Type B pancreatic cell (in vitro differentiated cells): ENCODE data around the gene PCNT. TPM values are rescaled to one million over a fixed set of nuclear protein-coding genes. Genes with fewer than 3 reads are reported as not detected.

Source experiments
- DNase-seq: peaks from one replicate; pipeline ENCODE4 v3.0.0; 2021; ENCODE audit warnings: mixed read lengths; ENCODE audit not compliant: unreplicated experiment; ENCODE audit errors: extremely low spot score
- H3K27ac Mint-ChIP-seq: 2 replicates; pipeline ENCODE4 v1.8.0; 2021; ENCODE audit warnings: mild to moderate bottlenecking, mixed read lengths
- H3K27me3 Mint-ChIP-seq: 2 replicates; pipeline ENCODE4 v1.8.0; 2021; ENCODE audit warnings: mixed read lengths
- H3K36me3 Mint-ChIP-seq: 2 replicates; pipeline ENCODE4 v1.8.0; 2021; ENCODE audit warnings: mixed read lengths
- H3K4me1 Mint-ChIP-seq: one replicate; pipeline ENCODE4 v1.8.0; 2021; ENCODE audit warnings: mixed read lengths; ENCODE audit not compliant: unreplicated experiment
- H3K4me3 Mint-ChIP-seq: 2 replicates; pipeline ENCODE4 v1.8.0; 2021; ENCODE audit warnings: mild to moderate bottlenecking, mixed read lengths
- H3K9me3 Mint-ChIP-seq: 2 replicates; pipeline ENCODE4 v1.8.0; 2021; ENCODE audit warnings: mixed read lengths
- CTCF ChIP-seq: fragments of 200-600 bp; sonication (generic); conservative IDR thresholded peaks from 2 replicates; pipeline ENCODE4 v1.5.0; 2021; ENCODE audit warnings: antibody characterized with exemption, mild to moderate bottlenecking
- total RNA-seq: library from RNA; stranded (reverse); gene quantifications from 2 replicates; pipeline ENCODE4 v1.2.1, GENCODE V29; 2021; ENCODE audit warnings: low replicate concordance

The PCNT gene
- total RNA-seq, 1 donor from 2014 or later, result 50.3 TPM

GRCh38 chr21:46489800-46490199, 165.8 kb downstream of the PCNT start:
- no peak overlapping the region for H3K27ac Mint-ChIP-seq
- H3K27me3 Mint-ChIP-seq, result no peaks in the 10 kb centered on the region
- H3K4me1 Mint-ChIP-seq, result peaks cover 13% of the 10 kb centered on the region
- H3K4me3 Mint-ChIP-seq, result no peak overlapping the region
- H3K36me3 Mint-ChIP-seq, result peaks cover 31% of the 10 kb centered on the region
- no peak for TF ChIP-seq CTCF
- H3K9me3 Mint-ChIP-seq, result no peaks in the 10 kb centered on the region
- DNase-seq, result no peak

- TF ChIP-seq CTCF, result no peak
- H3K27ac Mint-ChIP-seq, result no peak overlapping the region
- peaks cover 5% of the 10 kb centered on the region for H3K4me1 Mint-ChIP-seq
- DNase-seq, result no peak
- no peaks in the 10 kb centered on the region for H3K9me3 Mint-ChIP-seq
- no peaks in the 10 kb centered on the region for H3K27me3 Mint-ChIP-seq
- H3K36me3 Mint-ChIP-seq, result peaks cover 26% of the 10 kb centered on the region
- H3K4me3 Mint-ChIP-seq, result no peak overlapping the region
These were observed 167.6 kb downstream of the PCNT start for GRCh38 chr21:46491553-46491952.

- no peaks in the 10 kb centered on the region for H3K9me3 Mint-ChIP-seq
- DNase-seq, result no peak
- peaks cover 26% of the 10 kb centered on the region for H3K36me3 Mint-ChIP-seq
- no peak for TF ChIP-seq CTCF
- H3K4me1 Mint-ChIP-seq, result no peaks in the 10 kb centered on the region
- no peak overlapping the region for H3K27ac Mint-ChIP-seq
- no peaks in the 10 kb centered on the region for H3K27me3 Mint-ChIP-seq
- H3K4me3 Mint-ChIP-seq, result no peak overlapping the region
These were observed 168.9 kb downstream of the PCNT start for GRCh38 chr21:46492851-46493250.

GRCh38 chr21:46493828-46494227, 169.9 kb downstream of the PCNT start:
- H3K9me3 Mint-ChIP-seq, result no peaks in the 10 kb centered on the region
- H3K36me3 Mint-ChIP-seq, result peaks cover 26% of the 10 kb centered on the region
- no peaks in the 10 kb centered on the region for H3K4me1 Mint-ChIP-seq
- H3K27me3 Mint-ChIP-seq, result no peaks in the 10 kb centered on the region
- no peak overlapping the region for H3K27ac Mint-ChIP-seq
- H3K4me3 Mint-ChIP-seq, result no peak overlapping the region
- no peak for DNase-seq
- TF ChIP-seq CTCF, result no peak

Other genes starting within 250 kb of the PCNT start
- 23.8 and 114 TPM in 2 replicates for gene COL6A2, start 226.0 kb upstream of the PCNT start, total RNA-seq
- gene FTCD, start 168.6 kb upstream of the PCNT start, total RNA-seq, result 26.9 and 45.0 TPM in 2 replicates
- gene SPATC1L, start 139.7 kb upstream of the PCNT start, total RNA-seq, result 18.5 and 24.7 TPM in 2 replicates
- gene LSS, start 95.4 kb upstream of the PCNT start, total RNA-seq, result 60.7 and 70.2 TPM in 2 replicates
- 89.9 and 120 TPM in 2 replicates for gene MCM3AP, start 38.5 kb upstream of the PCNT start, total RNA-seq
- gene YBEY, start 37.8 kb upstream of the PCNT start, total RNA-seq, result 17.9 and 20.0 TPM in 2 replicates
- gene C21orf58, start 286 bp upstream of the PCNT start, total RNA-seq, result 14.0 and 36.6 TPM in 2 replicates
- gene DIP2A, start 134.7 kb downstream of the PCNT start, total RNA-seq, result 37.9 and 49.4 TPM in 2 replicates